ENCODE measurements around the gene TRPC4.

- TF ChIP-seq CTCF (IDR thresholded peaks at IDR 0.05) (no peak), POLR2A (IDR thresholded peaks at IDR 0.05) (no peak)
These were observed 41.2 kb upstream of the TRPC4 start for GRCh38 chr13:37910790-37911189.
